IPS-18c (cell line): ENCODE results near the gene MAGEB17.

ENCODE experiments used
- H3K4me3 ChIP-seq: 2 replicates; pipeline ENCODE4 v1.7.0; 2013; ENCODE audit warnings: low read depth, mild to moderate bottlenecking, low read length, moderate library complexity; ENCODE audit not compliant: insufficient read depth
- H3K9me3 ChIP-seq: one replicate; pipeline ENCODE4 v1.6.1; 2013; ENCODE audit warnings: mild to moderate bottlenecking, low read length, moderate library complexity; ENCODE audit not compliant: control insufficient read depth, insufficient read depth

The MAGEB17 gene

DNA sequence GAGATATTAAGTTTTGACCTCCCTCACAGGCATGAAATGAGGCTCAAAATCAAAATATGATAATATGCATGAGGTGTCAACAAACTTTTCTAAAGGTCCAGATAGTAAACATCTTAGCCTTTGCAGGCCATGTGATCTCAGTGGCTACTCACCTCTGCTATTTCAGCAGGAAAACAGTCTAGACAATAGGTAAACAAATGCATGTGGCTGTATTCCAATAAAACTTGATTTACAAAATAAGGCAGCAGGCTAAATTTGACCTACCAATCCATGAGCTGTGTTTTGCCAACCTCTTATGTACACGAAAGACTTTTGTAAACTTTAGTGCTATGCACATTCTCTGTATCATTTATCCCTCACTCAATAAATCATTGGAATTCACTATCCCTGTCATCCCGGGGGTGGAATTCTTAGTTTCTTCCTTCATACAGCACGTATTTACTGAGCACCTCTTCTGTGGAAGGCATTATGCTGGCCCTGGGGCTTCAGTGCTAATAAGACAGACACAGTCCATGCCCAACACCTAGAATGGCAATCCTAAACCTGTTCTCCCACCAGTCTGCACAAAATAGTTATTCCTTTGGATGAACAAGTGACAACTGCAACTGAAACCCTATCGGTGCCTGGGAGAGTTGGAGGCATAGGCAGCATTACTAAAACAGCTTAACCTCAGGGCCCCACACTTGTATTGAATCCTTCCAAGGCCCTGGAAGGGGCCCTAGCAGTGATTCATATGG is 19.9 kb downstream of the MAGEB17 start:
- Histone ChIP-seq H3K4me3 (no peak overlapping the region), H3K9me3 (peaks cover 2% of the 10 kb centered on the region)

DNA sequence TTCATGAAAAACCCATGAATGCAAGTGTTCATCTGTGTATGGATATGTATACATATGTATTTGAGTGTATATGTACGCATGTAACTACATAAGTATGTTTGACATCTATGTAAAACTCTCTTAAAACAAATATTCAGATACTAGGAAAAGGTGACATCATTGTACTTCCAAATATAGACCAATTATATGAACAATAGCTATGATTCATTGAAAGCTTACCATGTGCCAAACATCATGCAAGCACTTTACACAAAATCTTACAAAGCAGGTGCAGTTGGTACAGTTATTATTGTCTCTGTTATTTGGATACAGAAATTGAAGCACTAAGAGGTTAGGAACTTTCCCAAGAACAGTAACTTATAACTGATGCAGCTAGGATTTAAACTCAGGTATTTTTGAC is 21.4 kb downstream of the MAGEB17 start:
- Histone ChIP-seq H3K9me3 (no peaks in the 10 kb centered on the region), H3K4me3 (no peak overlapping the region)

DNA sequence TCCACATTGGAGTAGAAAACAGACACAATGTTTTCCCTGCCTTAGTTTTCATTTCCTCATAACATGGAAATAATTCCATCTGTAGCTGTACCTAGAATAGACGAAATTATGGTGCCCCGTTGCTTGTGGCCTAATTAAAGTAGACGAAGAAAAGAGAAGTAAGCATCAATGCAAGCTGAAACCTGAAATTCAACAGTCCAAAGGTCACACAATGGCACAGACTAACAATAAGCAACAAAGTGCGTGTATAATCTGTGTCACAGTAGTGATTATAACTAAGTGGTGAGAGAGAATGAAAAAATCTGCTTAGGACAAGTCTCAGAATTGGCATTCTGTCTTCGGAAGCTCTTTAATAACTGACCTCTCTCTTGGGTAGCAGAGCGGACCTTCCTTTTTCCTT is 24.3 kb downstream of the MAGEB17 start:
- Histone ChIP-seq H3K4me3 (no peak overlapping the region), H3K9me3 (no peaks in the 10 kb centered on the region)

DNA sequence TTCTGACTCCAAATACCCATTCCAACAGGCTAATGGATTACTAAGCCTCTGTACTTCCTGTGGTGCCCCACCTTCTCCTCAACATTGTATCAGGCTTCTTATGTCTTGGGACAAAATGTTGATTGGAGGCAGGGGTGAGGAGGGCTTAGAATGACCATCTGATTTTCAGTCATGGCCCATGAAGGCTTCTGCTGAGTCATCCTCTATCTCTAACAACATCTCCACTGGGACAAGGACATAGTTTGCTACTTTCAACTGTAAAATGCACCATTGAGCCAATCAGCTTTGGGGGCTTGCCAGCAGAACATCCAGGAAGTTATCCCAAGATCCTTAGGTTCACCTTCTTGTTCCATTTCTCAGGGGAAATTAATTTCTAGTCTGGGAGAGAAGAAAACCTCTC is 29.5 kb downstream of the MAGEB17 start:
- no peaks in the 10 kb centered on the region for H3K9me3 ChIP-seq
- H3K4me3 ChIP-seq = no peak overlapping the region

DNA sequence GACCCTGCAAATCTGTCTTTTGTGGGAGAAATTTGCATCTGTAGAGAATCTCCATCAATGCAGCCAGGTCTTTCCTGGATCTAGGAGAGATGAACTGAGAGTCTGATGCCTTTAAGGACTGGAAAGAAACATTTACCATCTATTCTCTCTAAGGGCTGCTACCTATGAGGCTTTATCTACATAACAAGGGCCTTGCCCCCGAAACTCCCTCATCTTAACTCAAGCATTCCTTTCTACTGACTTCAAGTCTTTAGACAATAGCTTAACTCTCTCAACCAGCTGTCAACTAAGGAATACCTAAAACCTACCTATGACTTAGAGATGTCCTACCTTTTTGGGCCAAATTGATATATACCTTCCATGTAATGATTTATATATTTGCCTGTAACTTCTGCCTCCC is 32.1 kb downstream of the MAGEB17 start:
- Histone ChIP-seq H3K4me3 (no peak overlapping the region), H3K9me3 (no peaks in the 10 kb centered on the region)

DNA sequence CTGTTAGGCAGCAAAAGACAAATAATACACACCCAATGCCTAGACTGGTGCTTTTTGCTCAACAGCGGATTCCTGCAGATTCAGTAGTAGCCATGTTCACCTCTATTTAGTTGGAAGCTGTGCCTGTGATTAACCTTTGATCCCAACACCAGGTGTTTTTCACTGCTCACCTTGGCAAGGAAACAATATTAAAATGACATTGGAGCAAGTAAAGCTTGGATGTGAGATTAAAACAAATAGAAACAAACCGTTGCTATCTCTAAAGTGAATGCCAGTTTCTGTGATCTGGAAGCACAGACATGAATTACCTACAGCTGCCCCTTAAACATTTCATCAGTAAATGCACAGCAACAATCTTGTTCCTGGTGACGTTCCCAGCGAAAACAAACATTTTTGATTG is 35.7 kb downstream of the MAGEB17 start:
- H3K9me3 ChIP-seq = no peaks in the 10 kb centered on the region
- H3K4me3 ChIP-seq = no peak overlapping the region

DNA sequence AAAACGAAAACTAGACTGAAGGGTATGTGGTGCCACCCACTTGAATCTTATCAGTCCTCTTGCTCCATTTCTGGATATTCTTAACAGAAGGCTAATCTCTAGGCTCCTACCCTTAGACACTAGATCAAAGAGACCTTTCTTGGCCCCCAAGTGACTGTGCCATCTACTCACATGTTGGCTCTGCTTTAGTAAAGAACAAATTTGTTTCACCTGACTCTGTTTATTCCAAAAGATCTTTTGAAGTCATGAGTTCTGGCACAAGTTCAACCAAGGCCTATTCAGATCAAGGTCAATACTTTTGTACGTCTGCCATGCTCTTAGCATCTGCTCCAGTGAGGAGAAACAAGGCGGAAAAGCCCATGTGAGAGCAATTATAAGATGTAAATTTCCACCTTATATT is 37.3 kb downstream of the MAGEB17 start:
- no peaks in the 10 kb centered on the region for H3K9me3 ChIP-seq
- no peak overlapping the region for H3K4me3 ChIP-seq

DNA sequence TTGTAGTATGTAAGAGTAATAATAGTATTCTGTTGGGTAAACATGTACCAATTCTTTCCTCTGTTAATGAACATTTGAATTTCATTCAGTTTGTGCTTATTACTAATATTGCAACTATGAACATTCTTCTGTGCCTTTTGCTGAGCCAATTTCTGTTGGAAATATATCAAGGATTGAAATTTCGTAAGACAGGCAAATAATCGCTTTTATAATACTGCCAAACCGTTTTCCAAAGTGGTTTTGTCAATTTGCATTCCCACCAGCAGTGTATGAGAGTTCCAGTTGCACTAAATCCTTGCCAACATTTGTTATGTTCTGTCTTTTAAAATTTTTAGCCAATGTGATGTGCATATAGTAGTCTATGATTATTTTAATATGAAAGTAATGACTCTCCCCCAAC is 38.6 kb downstream of the MAGEB17 start:
- H3K9me3 ChIP-seq = no peaks in the 10 kb centered on the region
- no peak overlapping the region for H3K4me3 ChIP-seq

DNA sequence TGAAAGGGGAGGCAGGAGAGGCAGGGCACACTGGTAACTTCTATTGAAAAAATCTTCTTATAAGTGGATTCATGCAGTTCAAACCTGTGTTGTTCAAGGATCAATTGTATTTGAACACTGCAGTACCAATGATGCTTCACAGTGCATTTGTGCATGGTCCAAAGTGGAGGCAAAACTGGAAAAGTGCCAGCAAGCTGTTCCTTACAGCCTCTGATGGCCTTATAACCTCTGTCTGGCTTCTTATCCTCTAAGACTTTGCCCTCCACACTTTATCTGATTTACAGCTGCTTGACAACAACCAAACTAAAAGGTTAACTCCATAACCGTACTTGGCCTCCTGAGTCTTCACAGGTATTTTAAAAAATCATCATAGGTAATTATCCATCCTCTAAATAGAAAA is 40.4 kb downstream of the MAGEB17 start:
- H3K4me3 ChIP-seq = no peak overlapping the region
- H3K9me3 ChIP-seq = no peaks in the 10 kb centered on the region

DNA sequence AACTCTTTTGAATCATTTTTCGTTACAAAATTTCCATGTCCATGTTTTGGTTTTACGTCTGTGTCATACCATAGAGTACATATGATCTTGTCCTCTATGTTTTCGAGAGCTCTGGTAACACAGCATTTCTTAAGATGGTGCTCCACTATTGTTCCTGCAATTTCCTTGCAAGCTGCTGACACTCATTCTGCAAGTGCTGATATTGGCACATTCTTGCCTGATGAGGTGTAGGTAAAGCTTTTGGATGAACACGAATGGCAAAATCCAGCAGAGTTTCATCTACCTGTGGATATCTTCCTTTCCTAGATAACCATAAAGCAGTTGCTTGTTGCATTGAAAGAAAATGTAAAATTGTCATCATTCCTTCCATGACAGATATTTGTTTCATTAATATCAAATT is 41.3 kb downstream of the MAGEB17 start:
- H3K4me3 ChIP-seq = no peak overlapping the region
- H3K9me3 ChIP-seq = no peaks in the 10 kb centered on the region

DNA sequence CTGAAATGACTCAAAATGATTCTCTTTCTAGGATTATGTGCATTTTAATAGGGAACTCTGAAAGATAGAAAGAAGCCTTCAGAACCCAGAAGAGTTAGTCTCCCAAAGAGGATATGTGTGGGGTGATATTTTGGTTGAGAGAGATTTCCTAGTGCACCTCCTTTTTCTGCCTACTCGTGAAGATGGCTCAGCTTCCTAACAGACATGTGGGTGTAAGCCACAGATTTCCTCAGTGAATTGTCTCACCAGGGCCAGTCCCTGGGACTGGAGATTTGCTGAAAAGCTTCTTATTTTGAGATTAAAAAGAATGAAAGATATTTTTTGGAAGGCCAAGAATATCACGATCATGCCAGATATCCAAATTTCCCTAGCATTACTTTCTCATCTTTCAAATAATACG is 42.8 kb downstream of the MAGEB17 start:
- H3K9me3 ChIP-seq = no peaks in the 10 kb centered on the region

DNA sequence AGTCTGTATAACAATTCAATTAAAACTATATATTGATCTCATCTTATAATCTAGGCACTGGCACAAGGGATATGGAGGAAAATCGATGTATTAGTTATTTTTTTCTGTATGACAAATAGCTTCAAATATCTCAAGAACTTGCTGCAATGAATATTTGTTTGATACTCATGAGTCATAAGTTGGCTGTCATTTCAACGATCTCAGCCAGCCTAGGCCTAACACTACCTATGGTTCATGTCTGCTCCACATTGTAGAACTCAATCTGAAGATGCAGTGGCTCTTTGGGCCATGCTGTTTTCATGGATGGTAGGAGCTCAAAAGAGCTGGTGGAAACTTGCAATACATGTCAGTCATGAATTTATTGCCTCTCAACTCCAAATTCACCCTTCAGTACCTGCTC is 44.7 kb downstream of the MAGEB17 start:
- no peaks in the 10 kb centered on the region for H3K9me3 ChIP-seq
- no peak overlapping the region for H3K4me3 ChIP-seq

More for the DNA sequence above, 42.8 kb downstream of the MAGEB17 start:
- H3K4me3 ChIP-seq = no peak overlapping the region

DNA sequence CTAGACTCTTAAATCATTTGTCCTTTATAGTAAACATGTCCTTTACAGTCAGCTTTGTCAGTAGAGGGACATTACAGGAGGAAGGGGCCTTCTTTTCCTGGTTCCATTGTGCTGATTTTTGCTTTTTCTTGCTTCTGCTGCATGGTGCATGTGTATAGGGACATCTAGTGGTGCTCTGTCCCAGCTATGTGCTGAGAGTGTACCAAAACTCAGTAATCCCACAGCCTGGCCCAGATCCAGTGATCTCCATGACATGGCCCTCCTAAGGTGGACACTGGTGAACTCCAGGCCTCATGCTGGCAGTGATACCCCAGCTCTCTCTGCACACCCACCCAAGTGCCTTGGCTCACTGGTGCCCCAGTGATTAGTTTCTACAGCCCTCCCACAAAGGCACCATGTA is 45.2 kb downstream of the MAGEB17 start:
- no peaks in the 10 kb centered on the region for H3K9me3 ChIP-seq
- H3K4me3 ChIP-seq = no peak overlapping the region

DNA sequence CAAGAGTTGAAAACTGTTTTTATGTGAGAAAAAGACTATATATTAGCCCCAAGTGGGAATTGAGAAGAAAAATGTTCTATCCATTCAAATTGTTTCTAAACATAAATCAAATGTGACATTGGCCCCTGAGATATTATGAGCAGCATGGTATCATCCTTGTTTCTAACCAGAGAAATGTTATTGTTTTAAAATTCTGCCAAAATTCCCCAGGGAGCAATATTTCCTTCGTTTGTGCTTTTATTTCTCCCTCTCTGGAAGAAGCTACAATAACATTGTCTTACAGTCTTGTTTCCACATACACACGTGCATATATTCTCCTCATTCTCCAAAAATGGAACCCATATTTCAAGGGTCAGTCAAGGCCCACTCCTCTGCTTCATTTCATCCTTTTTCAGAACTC is 46.7 kb downstream of the MAGEB17 start:
- no peaks in the 10 kb centered on the region for H3K9me3 ChIP-seq

DNA sequence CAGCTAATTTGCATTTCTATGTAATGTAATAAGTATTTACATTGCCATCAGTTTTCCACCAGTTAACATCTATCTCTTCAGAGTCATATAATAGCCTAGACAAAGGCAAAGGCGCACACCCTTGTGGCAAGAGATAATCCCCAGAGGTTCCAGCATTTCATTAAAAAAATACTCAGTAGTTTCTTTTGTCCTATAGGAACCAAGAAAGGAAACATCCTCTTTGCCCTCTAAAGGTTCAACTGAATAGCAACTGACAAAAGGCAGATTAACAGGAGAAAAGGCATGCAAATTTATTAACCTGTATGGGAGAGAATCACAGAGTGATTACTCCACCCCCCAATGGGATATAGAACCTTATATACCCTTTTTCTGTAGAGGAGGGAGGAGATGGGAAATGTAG is 48.4 kb downstream of the MAGEB17 start:
- Histone ChIP-seq H3K4me3 (no peak overlapping the region), H3K9me3 (no peaks in the 10 kb centered on the region)

More for the DNA sequence above, 46.7 kb downstream of the MAGEB17 start:
- H3K4me3 ChIP-seq = no peak overlapping the region
